Astrocyte of the cerebellum (primary cell): ENCODE results near the gene OPCML.

Source experiments
- DNase-seq: peaks from one replicate; pipeline ENCODE4 v3.0.0-alpha.2; 2011; ENCODE audit warnings: low read depth
- H3K4me3 ChIP-seq: 2 replicates; pipeline ENCODE4 v1.5.1; 2011; ENCODE audit warnings: mild to moderate bottlenecking, low read depth, low read length, moderate library complexity
- CTCF ChIP-seq: IDR thresholded peaks from 2 replicates; pipeline ENCODE4 v1.5.1; 2012; ENCODE audit warnings: low read length, low read depth, moderate library complexity, mild to moderate bottlenecking; ENCODE audit errors: missing control alignments
- in situ Hi-C: cut with HindIII; loops from 2 replicates; pipeline ENCODE4 v1.10.0; 2017; ENCODE audit warnings: low sequenced_read_pairs

Gene OPCML

GRCh38 chr11:132910011-132910760 is 622.1 kb downstream of the OPCML start:
- no peak for TF ChIP-seq CTCF
- no peak for DNase-seq
- no peak overlapping the region for H3K4me3 ChIP-seq
- in situ Hi-C loops, result no loop called here

GRCh38 chr11:132909021-132909606 is 623.2 kb downstream of the OPCML start:
- no peak for DNase-seq
- in situ Hi-C loops, result no loop called here
- no peak for TF ChIP-seq CTCF
- H3K4me3 ChIP-seq, result no peak overlapping the region

- H3K4me3 ChIP-seq, result no peak overlapping the region
- in situ Hi-C loops, result no loop called here
- no peak for DNase-seq
- TF ChIP-seq CTCF, result no peak
Measured at GRCh38 chr11:132908414-132908810, 623.9 kb downstream of the OPCML start.

GRCh38 chr11:132907651-132908413 is 624.5 kb downstream of the OPCML start:
- no peak for TF ChIP-seq CTCF
- no peak for DNase-seq
- H3K4me3 ChIP-seq, result no peak overlapping the region
- in situ Hi-C loops, result no loop called here

- no peak overlapping the region for H3K4me3 ChIP-seq
- DNase-seq, result no peak
- in situ Hi-C loops, result no loop called here
- TF ChIP-seq CTCF, result no peak
Measured at GRCh38 chr11:132904607-132905006, 627.7 kb downstream of the OPCML start.

- in situ Hi-C loops, result no loop called here
Measured at GRCh38 chr11:132904091-132904490, 628.2 kb downstream of the OPCML start.

More at GRCh38 chr11:132904091-132904490, 628.2 kb downstream of the OPCML start:
- no peak for TF ChIP-seq CTCF
- no peak overlapping the region for H3K4me3 ChIP-seq
- DNase-seq, result no peak
